ENCODE measurements around the gene PTPN12.
"Not testable (repeated sequence)": the region's sequence is repeated elsewhere in the genome, so short reads cannot be mapped to it uniquely, and the experiment has no call there.

The PTPN12 gene

DNA sequence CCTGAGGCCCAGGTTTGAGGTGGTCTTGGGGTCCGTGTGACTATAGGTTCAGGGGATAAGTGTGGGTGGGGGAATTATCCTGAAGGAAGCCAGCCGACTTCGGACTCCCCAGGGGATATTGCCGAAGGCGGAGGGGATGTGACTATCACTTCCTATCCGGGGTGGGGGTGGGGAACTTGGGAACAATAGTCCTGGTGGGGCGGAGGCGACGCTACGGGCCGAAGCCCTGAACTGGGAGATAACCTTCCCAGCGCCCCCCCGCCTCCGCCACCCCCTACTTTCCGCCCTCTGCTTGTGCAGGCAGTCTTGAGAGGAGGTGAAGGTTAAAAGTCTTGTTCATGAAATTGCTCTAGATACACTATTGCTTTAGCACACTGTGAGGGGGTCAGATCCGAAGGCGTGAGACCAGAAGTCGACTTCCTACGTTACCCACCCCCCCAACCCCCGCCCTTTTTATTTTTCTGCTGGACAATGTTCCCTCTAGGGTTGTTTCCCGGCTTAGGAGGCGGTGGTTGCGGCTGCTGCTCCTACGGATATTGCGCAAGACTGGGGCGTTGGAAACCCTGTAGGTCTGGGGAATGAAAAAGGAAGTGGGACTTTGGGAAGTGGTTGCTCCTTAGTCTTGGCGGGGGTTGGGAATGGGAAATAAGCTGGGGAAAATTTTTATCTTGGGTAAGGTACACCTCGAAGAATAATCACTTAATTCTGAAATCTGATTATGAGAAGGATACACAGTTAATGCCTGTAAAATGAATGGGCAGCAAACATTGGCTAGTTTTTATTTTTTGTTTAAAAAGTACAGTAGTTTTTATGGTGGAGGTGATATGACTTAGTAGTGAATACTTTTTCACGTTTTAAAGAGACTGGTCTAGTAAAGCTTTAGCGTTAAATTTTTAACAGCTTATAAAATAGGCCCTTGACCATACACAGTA, 1.5 kb downstream of the PTPN12 start:
- DNase-seq (ENCODE audit: low spot score) = peak; percentile 81

DNA sequence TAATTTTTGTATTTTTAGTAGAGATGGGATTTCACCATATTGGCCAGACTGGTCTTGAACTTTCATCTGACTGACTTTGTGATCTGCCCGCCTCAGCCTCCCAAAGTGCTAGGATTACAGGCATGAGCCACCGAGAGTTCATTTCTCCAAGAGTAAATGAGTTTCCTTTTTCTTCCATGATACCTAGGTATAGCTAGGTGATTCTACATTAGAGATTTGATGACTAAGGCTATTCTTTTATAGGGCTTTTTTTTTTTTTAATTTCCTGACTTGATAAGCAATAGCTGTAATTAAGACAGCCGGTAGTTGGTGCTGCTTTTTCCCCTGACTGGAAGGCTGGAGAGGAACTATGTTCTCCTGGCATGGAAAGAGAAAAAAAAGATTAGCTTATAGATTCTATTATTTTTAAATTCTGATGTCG, 3.3 kb downstream of the PTPN12 start:
- no peak for DNase-seq (ENCODE audit: low spot score)

DNA sequence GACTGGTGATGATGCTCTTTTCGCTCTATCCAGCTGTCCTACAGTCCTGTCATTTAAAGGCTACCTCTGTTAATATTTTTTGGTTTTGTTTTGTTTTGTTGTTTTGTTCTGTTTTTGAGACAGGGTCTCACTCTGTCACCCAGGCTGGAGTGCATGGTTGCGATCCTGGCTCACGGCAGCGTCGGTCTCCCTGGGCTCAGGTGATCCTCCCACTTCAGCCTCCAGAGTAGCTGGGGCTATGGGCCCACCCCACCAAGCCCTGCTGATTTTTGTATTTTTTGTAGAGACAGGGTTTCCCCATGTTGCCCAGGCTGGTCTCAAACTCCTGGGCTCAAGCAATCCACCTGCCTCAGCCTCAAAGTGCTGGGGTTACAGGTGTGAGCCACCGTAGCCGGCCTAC, 3.9 kb downstream of the PTPN12 start:
- not testable (repeated sequence) for DNase-seq (ENCODE audit: low spot score)

DNA sequence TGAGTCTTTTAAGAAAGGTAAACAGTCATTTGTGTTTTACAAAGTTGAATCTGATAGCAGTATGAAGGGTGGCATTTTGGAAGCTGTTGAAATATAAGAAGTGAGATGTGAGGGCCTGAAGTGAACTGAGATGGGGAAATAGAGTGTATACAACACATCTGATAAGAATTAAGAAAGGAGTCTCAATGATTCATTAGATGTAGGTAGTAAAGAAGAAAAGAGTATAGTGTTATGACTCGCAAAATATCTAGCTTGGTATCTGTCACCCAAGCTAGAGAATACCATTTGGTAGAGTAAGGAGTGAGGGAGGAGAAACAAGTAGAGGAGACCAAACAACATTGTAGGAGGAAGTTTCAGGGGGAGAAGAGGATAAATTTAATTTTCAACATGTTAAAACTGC, 5.3 kb downstream of the PTPN12 start:
- DNase-seq (ENCODE audit: low spot score) = no peak

DNA sequence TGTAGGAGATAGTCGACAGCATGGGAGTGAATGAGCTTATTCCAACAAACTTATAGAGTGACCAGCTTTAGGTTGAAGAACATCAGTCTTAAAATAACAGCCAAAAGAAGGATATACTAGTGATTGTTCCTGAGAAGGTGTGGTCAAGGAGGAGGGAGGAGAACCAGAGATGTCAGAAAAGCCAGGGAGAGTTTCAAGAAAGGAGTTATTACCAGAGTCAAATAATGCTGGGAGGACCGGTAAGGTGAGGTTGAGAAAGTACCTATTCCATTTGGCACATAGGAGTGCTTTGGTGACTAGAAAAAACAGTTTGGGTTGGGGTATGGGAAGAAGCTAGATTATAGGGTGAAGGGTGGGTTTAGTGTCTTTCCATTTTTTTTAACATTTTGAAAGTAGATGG, 5.8 kb downstream of the PTPN12 start:
- no peak for DNase-seq (ENCODE audit: low spot score)

DNA sequence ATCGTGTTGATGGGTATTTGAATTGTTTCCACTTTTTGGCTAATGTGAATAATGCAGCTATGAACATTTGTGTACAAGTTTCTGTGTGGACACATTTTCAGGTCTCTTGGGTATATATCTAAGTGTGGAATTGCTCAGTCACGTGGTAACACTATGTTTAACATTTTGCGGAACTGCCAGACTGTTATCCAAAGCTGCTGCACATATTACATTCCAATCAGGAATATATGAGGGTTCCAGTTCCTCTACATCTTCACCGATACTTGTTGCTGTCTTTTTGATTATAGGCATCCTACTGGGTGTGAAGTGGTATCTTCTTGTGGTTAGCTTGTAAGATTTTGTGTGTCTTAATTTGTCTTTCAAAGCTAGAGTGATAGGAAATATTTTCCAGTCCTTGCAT, 6.8 kb downstream of the PTPN12 start:
- no peak for DNase-seq (ENCODE audit: low spot score)

DNA sequence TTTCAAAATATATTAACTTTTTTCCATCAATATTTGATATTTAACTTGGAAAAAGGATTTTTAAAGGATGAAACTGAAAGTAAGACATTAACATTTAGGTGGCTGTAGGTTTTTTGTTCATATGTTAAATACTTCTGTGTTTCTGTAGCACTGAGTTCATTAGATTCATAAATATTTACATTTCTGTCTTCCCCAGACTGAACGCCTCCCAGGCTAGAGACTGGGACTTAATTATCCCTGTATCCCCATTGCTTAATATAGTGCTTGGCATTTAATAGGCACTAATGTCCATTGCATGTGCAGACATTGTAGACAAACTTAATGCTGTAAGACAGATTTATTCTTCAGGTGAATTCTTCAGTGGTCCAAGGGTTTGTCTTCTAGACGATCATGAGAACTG, 7.4 kb downstream of the PTPN12 start:
- DNase-seq (ENCODE audit: low spot score) = no peak

DNA sequence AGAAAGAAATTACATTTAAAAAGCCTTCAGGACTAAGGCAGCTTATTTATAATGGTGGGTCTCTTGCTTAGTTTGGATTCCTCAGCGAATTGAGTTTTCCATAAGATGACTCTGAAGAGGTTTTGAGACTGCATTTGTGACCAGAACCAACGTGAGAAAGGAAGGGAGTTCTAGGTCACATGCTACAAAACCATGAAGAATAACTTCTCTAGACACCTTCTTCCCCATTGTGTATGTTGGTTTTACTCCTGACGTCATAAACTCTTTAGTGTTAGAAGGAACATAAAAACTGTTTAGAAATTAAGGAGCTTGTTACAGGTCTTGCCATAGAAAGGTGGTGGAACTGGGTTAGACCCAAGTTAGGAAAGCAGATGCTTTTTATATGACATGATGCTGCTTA, 11.1 kb downstream of the PTPN12 start:
- no peak for DNase-seq (ENCODE audit: low spot score)

DNA sequence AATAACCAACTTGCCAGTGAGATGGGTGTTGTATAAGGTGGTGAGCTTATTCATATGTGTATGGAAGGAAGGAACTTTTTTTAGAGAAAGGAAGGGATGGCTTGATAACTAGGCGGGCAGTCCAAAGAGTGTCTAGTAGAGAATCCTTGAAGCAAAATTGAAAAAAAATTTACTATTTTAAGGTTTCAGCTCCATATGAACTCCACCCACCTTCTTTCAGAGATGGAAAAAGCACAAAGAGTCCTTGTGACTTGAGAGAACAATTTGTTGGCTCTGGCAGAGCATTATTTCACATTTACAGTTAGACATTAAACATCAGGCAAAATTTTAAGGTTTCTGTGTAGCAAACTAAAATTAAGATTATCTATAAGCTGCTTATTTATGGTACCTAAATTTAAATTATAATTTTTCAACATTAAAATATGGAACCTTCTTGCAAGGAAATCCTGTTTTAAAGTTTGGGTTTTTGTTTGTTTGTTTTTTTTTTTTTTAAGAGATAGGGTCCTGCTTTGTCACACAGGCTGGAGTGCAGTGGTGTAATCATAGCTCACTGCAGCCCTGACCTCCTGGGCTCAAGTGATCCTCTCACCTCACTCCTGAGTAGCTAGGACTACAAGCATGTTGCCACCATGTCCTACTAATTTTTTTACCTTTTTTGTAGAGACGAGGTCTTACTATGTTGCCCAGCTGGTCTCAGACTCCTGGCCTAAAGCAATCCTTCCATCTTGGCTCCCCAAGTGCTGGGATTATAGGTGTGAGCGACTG, 12.2 kb downstream of the PTPN12 start:
- no peak for DNase-seq (ENCODE audit: low spot score)

DNA sequence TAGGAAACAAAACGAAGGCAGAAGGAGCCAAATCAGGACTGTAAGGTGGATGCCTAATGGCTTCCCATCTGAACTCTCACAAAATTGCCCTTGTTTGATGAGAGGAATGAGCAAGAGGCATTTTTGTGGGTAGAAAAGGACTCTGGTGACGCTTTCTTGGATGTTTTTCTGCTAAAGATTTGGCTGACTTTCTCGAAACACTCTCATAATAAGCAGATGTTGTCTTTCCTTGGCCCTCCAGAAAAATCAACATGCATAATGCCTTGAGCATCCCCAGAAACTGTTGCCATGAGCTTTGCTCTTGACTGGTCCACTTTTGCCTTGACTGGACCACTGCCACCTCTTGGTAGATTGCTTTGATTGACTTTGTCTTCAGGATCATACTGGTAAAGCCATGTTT, 13.5 kb downstream of the PTPN12 start:
- no peak for DNase-seq (ENCODE audit: low spot score)

DNA sequence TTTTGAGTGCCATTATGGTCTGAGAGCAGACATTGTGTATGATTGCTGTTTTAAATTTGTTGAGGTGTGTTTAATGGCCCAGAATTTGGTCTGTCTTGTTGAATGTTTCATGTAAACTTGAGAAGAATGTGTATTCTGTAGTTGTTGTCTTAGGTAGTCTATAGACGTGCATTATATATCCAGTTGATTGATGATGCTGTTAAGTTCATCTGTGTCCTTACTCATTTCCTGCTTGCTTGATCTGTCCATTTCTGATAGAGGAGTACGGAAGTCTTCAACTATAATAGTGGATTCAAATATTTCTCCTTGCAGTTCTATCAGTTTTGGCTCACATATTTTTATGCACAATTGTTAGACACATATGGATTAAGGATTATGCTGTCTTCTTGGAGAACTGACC, 16.0 kb downstream of the PTPN12 start:
- no peak for DNase-seq (ENCODE audit: low spot score)

DNA sequence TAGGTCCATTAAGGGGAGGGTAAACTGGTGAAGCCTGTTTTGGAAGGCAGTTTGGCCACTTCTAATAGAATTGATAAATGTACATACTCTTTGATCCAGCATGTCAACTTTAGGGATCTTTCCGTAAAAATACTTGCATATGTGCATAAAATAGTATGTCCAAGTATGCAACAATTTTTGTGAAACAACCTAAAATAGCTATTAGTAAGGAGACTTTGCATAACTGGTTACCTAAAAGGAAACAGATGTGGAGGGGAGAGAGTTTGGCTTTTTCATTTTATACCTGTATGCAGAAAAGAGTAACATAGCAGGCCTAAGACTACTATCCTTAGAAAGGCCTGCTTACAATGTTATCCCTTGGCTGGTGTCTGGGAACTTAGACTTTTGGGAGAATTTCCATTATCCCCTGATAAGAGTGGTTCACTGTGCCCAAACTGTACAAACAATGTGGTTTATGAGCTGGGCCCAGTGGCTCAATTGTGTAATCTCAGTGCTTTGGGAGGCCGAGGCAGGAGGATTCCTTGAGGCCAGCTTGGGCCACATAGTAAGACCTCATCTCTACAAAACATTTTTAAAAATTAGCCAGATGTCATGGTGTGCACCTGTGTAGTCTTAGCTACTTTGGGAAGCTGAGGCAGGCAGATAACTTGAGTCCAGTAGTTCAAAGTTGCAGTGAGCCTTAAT, 21.3 kb downstream of the PTPN12 start:
- DNase-seq (ENCODE audit: low spot score) = no peak

DNA sequence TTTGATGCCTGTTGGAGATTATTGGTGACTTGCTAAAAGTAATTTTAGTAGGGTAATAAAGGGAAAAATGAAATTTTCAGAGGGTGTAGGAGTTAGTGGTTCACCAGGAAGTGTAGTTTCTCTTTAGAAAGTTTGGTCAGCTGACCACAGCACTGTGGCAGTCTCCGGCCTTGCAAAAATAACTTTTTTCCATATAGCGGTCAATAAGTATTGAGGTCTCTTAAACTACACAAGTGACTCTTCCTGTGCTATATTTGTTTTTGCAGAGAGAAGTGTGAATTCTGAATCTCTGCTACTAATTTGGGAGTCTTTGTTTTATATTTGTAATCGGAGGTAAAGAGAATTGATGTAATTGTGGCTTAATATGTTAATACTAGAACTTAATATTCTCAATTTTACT, 24.3 kb downstream of the PTPN12 start:
- no peak for DNase-seq (ENCODE audit: low spot score)

DNA sequence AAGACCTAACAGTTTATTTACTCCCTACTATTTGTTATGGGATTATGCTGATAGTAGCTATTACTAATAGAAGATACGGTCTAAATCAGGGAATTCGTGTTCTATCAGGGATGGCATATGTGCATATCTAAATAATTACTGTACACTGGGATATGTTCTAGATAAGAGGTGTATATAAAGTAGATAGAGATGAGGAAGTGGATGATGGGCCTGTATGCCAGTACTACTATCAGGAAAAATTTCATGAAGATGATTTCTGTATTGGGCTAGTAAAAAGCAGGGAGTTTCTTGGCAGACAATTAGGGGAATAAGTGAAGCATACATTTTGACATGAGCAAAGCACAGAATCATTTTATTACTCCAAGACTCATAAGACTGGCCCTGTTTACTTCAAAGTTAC, 26.2 kb downstream of the PTPN12 start:
- no peak for DNase-seq (ENCODE audit: low spot score)

DNA sequence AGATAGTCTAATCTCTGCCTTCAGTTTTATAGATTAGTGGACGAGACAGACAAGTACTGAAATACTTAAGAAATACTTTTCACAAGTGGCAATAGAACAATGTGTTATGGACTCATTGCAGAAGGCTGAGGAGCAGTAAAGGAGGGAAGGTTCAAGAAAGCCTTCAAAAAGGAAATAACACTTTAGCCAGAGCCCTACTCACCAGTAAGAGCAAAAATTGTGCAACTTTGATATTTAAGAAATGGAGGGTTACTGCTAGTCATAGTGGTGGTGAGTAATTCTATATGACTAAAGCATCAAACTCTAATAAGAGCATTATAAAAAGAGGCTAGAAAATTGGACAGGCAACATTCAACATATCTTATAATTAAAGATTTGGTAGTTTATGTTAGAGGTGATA, 28.8 kb downstream of the PTPN12 start:
- DNase-seq (ENCODE audit: low spot score) = no peak

DNA sequence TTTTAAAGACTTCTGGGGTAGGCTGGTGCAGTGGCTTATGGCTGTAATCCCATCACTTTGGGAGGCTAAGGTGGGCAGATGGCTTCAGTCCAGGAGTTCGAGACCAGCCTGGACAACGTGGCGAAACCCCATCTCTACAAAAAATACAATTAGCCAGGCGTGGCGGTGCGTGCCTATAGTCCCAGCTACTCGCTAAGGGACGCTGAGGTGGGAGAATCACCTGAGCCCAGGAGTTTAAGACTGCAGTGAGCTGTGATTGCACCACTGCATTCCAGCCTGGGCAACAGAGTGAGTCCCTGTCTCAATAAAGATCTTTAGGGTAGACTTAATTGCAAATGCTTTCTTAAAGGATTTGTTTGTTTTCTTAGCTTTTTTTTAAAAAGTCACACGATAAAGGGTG, 29.3 kb downstream of the PTPN12 start:
- DNase-seq (ENCODE audit: low spot score) = no peak

DNA sequence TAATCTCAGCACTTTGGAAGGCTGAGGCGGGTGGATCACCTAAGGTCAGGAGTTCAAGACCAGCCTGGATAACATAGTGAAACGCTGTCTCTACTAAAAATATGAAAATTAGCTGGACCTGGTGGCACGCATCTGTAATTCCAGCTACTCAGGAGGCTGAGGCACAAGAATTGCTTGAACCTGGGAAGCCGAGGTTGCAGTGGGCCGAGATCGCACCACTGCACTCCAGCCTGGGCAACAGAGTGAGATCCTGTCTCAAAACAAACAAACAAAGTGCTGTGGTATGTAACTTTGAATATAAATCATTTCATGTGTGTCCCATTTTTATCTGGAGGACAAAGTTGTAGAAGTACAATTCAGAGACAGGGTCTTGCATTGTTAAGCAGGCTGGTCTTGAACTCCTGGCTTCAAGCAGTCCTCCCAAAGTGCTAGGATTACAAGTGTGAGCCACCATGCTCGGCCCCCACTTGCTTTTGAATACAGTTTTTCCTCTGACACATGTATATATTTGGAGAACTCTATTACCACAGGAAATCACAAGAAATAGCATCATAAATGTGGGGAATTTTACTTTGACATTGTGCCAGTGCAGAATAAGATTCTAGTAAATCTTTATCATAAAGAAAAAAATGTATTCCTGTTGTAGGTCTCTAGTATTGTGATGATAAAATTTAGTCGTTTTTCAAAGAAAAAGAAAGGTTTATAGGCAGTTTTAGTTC, 32.6 kb downstream of the PTPN12 start:
- no peak for DNase-seq (ENCODE audit: low spot score)

DNA sequence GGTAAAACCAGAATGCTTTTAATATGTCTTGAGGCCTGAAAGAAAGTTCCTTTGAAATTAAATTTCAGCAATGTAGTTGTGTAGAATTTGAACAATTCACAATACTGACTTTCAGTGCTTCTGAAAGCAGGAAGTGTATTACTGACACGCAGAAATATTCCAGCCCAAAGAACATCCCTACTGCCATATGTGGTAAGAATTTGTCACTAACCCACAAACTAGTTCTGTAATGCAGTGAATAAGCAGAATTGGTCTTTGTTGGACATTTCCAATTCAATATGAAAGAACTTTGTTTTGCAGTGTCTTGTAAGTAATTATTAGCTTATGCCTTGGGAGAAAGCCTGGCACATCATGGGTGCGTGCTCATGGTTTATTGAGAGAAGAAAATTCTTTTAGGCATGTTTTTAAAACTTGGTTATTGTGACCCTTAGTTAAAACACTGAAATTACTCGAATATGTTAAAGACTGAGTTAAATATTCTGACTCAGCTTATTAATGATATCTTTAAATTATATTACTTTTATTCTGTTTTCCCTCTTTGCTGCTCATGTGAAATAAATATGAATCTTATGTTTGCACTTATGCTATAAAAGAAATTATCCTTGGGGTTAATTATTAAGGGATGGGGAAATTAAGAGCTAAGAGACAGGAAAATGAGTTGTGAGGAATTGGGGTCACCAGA, 33.4 kb downstream of the PTPN12 start:
- DNase-seq (ENCODE audit: low spot score) = no peak

DNA sequence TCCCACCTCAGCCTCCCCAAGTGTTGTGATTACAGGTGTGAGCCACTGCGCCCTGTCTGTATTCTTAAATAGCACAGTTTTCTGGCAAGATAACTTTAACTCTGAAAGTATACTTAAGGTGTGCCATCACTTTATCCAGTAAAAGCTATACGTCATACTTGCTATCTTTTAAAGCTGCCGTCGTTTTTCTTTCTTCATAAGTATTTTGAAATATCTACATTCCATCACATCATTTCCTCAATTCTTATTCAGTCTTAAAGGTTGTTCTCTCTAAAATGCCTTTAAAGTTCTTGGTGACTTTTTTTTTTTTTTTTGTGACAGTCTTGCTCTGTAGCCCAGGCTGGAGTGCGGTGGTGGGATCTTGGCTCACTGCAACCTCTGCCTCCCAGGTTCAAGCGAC, 34.7 kb downstream of the PTPN12 start:
- no peak for DNase-seq (ENCODE audit: low spot score)

DNA sequence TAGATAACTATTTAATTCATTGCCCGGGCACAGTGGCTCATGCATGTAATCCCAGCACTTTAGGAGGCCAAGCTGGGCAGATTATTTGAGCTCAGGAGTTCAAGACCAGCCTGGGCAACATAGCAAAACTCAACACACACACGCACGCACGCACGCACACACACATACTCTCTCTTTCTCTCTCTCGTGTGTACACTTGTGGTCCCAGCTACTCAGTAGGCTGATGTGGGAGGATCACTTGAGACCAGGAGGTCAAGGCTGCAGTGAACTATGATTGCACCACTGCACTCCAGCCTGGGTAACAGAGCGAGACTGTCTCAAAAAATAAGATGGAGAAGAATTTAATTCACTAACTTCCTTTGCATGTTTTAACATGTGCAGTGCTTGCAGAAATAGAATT, 38.1 kb downstream of the PTPN12 start:
- DNase-seq (ENCODE audit: low spot score) = no peak

DNA sequence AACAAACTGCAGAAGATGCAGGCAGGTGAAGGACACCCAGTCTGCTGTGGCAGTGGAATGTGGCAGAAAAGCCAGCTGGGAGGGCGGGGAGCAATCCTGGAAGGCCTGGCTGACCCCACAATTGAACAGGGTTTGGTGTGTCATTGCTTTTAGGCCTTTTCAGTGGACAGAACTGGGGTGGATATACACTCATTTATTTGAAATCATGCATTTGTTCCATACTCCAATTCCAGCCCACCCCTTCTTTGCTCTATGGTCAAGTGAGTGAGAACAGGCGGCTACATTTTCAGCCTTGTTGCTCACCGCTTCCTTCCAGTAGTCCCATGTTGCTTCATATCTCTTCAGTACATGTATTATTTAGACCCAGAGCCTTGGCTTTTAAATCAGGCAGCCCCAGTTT, 39.8 kb downstream of the PTPN12 start:
- DNase-seq (ENCODE audit: low spot score) = no peak

DNA sequence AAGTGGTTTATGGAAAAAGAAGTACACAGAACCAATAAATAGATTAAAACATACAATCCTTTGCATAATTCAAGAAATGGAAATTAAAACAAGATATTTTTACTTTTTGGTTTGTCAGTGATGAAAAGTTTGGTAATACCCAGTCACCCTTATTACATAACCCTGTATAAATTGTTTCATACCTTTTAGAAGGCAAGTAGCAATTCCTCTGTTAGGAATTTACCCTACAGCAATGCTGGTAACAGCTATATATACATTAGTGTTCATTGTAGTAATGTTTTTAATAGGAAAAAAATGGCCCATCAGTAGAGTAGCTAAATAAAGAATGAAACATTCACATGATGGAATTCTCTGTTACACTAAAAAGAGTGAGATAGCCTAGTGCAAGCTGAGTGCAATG, 42.7 kb downstream of the PTPN12 start:
- no peak for DNase-seq (ENCODE audit: low spot score)
